Astrocyte (in vitro differentiated cells and primary cell): ENCODE results near the gene RPH3AL. TPM values are rescaled to one million over a fixed set of nuclear protein-coding genes. Genes with fewer than 3 reads are reported as not detected.

Source experiments
- DNase-seq: peaks from one replicate; pipeline ENCODE4 v3.0.0-alpha.2; 2010; ENCODE audit warnings: low read depth
- FAIRE-seq: peaks from 2 replicates; lab custom pipeline; 2011; peaks lifted over from hg19 to GRCh38; lab: Jason Lieb, UNC
- H2AFZ ChIP-seq: 2 replicates; pipeline ENCODE4 v1.6.0; 2012; ENCODE audit warnings: low read depth, low read length, inconsistent platforms
- H3K27ac ChIP-seq: 2 replicates; pipeline ENCODE4 v1.5.1; 2011; ENCODE audit warnings: low read depth, low read length, inconsistent platforms
- H3K27me3 ChIP-seq: 2 replicates; pipeline ENCODE4 v1.6.0; 2011; ENCODE audit warnings: low read length, inconsistent platforms; ENCODE audit not compliant: insufficient read depth
- H3K36me3 ChIP-seq: 2 replicates; pipeline ENCODE4 v1.5.1; 2011; ENCODE audit warnings: low read length, inconsistent platforms; ENCODE audit not compliant: insufficient read depth
- H3K4me1 ChIP-seq: 2 replicates; pipeline ENCODE4 v1.5.1; 2011; ENCODE audit warnings: low read length, inconsistent platforms; ENCODE audit not compliant: insufficient read depth
- H3K4me2 ChIP-seq: 2 replicates; pipeline ENCODE4 v1.6.0; 2012; ENCODE audit warnings: low read length, inconsistent platforms
- H3K4me3 ChIP-seq: 2 replicates; pipeline ENCODE4 v1.5.1; 2011; ENCODE audit warnings: low read depth, mild to moderate bottlenecking, low read length, inconsistent platforms; ENCODE audit not compliant: insufficient read depth
- H3K79me2 ChIP-seq: 2 replicates; pipeline ENCODE4 v1.6.0; 2012; ENCODE audit warnings: mild to moderate bottlenecking, low read length, inconsistent platforms; ENCODE audit not compliant: insufficient read depth
- H3K9ac ChIP-seq: 2 replicates; pipeline ENCODE4 v1.6.0; 2012; ENCODE audit warnings: mild to moderate bottlenecking, low read length, inconsistent platforms
- H3K9me3 ChIP-seq: 2 replicates; pipeline ENCODE4 v1.5.1; 2012; ENCODE audit warnings: low read depth, mild to moderate bottlenecking, low read length, inconsistent platforms; ENCODE audit not compliant: insufficient read depth
- H4K20me1 ChIP-seq: 2 replicates; pipeline ENCODE4 v1.6.0; 2012; ENCODE audit warnings: low read length, inconsistent platforms; ENCODE audit not compliant: insufficient read depth
- H3K27ac Mint-ChIP-seq: one replicate; pipeline ENCODE4 v1.8.0; 2021; ENCODE audit warnings: mild to moderate bottlenecking, mixed read lengths; ENCODE audit not compliant: unreplicated experiment
- H3K27me3 Mint-ChIP-seq: one replicate; pipeline ENCODE4 v1.8.0; 2021; ENCODE audit warnings: low read depth, mixed read lengths; ENCODE audit not compliant: unreplicated experiment
- H3K36me3 Mint-ChIP-seq: one replicate; pipeline ENCODE4 v1.8.0; 2021; ENCODE audit warnings: low read depth, mixed read lengths; ENCODE audit not compliant: unreplicated experiment
- H3K4me1 Mint-ChIP-seq: one replicate; pipeline ENCODE4 v1.8.0; 2021; ENCODE audit warnings: low read depth, mixed read lengths; ENCODE audit not compliant: unreplicated experiment
- H3K4me3 Mint-ChIP-seq: one replicate; pipeline ENCODE4 v1.8.0; 2021; ENCODE audit warnings: mild to moderate bottlenecking, moderate library complexity, mixed read lengths; ENCODE audit not compliant: unreplicated experiment
- H3K9me3 Mint-ChIP-seq: one replicate; pipeline ENCODE4 v1.8.0; 2021; ENCODE audit warnings: mild to moderate bottlenecking, mixed read lengths; ENCODE audit not compliant: unreplicated experiment
- EZH2 ChIP-seq: IDR thresholded peaks from 2 replicates; pipeline ENCODE4 v1.6.1; 2012; ENCODE audit warnings: mild to moderate bottlenecking, low read length, inconsistent platforms; ENCODE audit not compliant: insufficient read depth
- total RNA-seq: library from RNA; stranded (reverse); gene quantifications from 2 replicates; pipeline ENCODE4 v1.2.1, GENCODE V29; 2021
- TF ChIP-seq, protein P1 (sequence below): IDR thresholded peaks from 2 replicates; pipeline ENCODE4 v1.5.1; 2011; ENCODE audit warnings: low read depth, mild to moderate bottlenecking, inconsistent platforms, low read length, moderate library complexity; ENCODE audit not compliant: insufficient read depth

The RPH3AL gene
- total RNA-seq, 1 donor from 2014 or later: 3.7 TPM

GRCh38 chr17:162689-163088, 189.9 kb downstream of the RPH3AL start:
- Histone ChIP-seq H3K4me2 (no peak overlapping the region), H3K9ac (no peak overlapping the region), H4K20me1 (no peaks in the 10 kb centered on the region), H3K79me2 (no peaks in the 10 kb centered on the region), H3K27ac (no peak overlapping the region), H2AFZ (no peak overlapping the region), H3K9me3 (no peaks in the 10 kb centered on the region), H3K4me1 (no peaks in the 10 kb centered on the region), H3K27me3 (peaks cover 2% of the 10 kb centered on the region), H3K36me3 (no peaks in the 10 kb centered on the region), H3K4me3 (no peak overlapping the region)
- Mint-ChIP-seq H3K27ac (no peak overlapping the region), H3K4me3 (no peak overlapping the region), H3K36me3 (no peaks in the 10 kb centered on the region), H3K27me3 (peaks cover 29% of the 10 kb centered on the region), H3K4me1 (no peaks in the 10 kb centered on the region), H3K9me3 (no peaks in the 10 kb centered on the region)
- no peak for DNase-seq
- TF ChIP-seq, protein P1, sequence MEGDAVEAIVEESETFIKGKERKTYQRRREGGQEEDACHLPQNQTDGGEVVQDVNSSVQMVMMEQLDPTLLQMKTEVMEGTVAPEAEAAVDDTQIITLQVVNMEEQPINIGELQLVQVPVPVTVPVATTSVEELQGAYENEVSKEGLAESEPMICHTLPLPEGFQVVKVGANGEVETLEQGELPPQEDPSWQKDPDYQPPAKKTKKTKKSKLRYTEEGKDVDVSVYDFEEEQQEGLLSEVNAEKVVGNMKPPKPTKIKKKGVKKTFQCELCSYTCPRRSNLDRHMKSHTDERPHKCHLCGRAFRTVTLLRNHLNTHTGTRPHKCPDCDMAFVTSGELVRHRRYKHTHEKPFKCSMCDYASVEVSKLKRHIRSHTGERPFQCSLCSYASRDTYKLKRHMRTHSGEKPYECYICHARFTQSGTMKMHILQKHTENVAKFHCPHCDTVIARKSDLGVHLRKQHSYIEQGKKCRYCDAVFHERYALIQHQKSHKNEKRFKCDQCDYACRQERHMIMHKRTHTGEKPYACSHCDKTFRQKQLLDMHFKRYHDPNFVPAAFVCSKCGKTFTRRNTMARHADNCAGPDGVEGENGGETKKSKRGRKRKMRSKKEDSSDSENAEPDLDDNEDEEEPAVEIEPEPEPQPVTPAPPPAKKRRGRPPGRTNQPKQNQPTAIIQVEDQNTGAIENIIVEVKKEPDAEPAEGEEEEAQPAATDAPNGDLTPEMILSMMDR: no peak
- TF ChIP-seq EZH2: no peak
- FAIRE-seq: no peak

Other genes starting within 250 kb of the RPH3AL start
- gene SCGB1C2, start 215.2 kb downstream of the RPH3AL start, total RNA-seq: not detected in 2 replicates
- gene DOC2B, start 171.2 kb downstream of the RPH3AL start, total RNA-seq: 0.11 and 0.17 TPM in 2 replicates
- 15.3 and 16.8 TPM in 2 replicates for gene RFLNB, start 93.1 kb upstream of the RPH3AL start, total RNA-seq